Smooth muscle cell (in vitro differentiated cells): ENCODE data around the gene EFCAB14. TPM values are rescaled to one million over a fixed set of nuclear protein-coding genes. Genes with fewer than 3 reads are reported as not detected.

ENCODE experiments used
- DNase-seq: peaks from one replicate; lab custom pipeline; 2025; ENCODE audit not compliant: unreplicated experiment; lab: John Stamatoyannopoulos, UW
- H2AFZ ChIP-seq: fragments of 200-600 bp; sonication (generic); 2 replicates; pipeline ENCODE4 v1.6.0; 2016; ENCODE audit warnings: antibody characterized with exemption, low read depth, mild to moderate bottlenecking
- H3F3A ChIP-seq: fragments of 200-600 bp; sonication (generic); 2 replicates; pipeline ENCODE4 v1.6.0; 2017; ENCODE audit warnings: antibody characterized with exemption, low read depth
- H3K27ac ChIP-seq: fragments of 200-600 bp; sonication (generic); 2 replicates; pipeline ENCODE4 v1.5.1; 2016; ENCODE audit warnings: low read depth, mild to moderate bottlenecking
- H3K27me3 ChIP-seq: fragments of 200-600 bp; sonication (generic); 2 replicates; pipeline ENCODE4 v1.6.1; 2016; ENCODE audit warnings: low read depth, mild to moderate bottlenecking
- H3K36me3 ChIP-seq: fragments of 200-600 bp; sonication (generic); 2 replicates; pipeline ENCODE4 v1.5.1; 2016; ENCODE audit warnings: low read depth
- H3K4me1 ChIP-seq: fragments of 200-600 bp; sonication (generic); 2 replicates; pipeline ENCODE4 v1.5.1; 2016; ENCODE audit warnings: low read depth
- H3K4me2 ChIP-seq: fragments of 200-600 bp; sonication (generic); 2 replicates; pipeline ENCODE4 v1.6.0; 2016; ENCODE audit warnings: mild to moderate bottlenecking
- H3K4me3 ChIP-seq: fragments of 200-600 bp; sonication (generic); 2 replicates; pipeline ENCODE4 v1.5.1; 2016; ENCODE audit warnings: mild to moderate bottlenecking
- H3K79me2 ChIP-seq: fragments of 200-600 bp; sonication (generic); 2 replicates; pipeline ENCODE4 v1.6.0; 2016; ENCODE audit warnings: low read depth, mild to moderate bottlenecking
- H3K9ac ChIP-seq: fragments of 200-600 bp; sonication (generic); 2 replicates; pipeline ENCODE4 v1.6.0; 2016; ENCODE audit warnings: low read depth
- H3K9me3 ChIP-seq: fragments of 200-600 bp; sonication (generic); replicated peaks from 2 replicates; pipeline ENCODE4 v1.5.1; 2016; ENCODE audit warnings: low read depth
- H4K20me1 ChIP-seq: fragments of 200-600 bp; sonication (generic); 2 replicates; pipeline ENCODE4 v1.6.0; 2016; ENCODE audit warnings: low read depth
- CTCF ChIP-seq: fragments of 200-600 bp; sonication (generic); IDR thresholded peaks from 2 replicates; pipeline ENCODE4 v1.5.1; 2017; ENCODE audit warnings: borderline replicate concordance, mild to moderate bottlenecking, antibody characterized with exemption; ENCODE audit not compliant: insufficient read depth, poor library complexity, severe bottlenecking
- WGBS: methylation state at CpG from one replicate; pipeline ENCODE4 v1.1.7; 2016; ENCODE audit warnings: low lambda C conversion rate; 5-methylcytosine and 5-hydroxymethylcytosine counted together
- polyA plus RNA-seq: library from polyadenylated mRNA; unstranded; fragments of >200 nt; fragmentation: Nextera tagmentation; extraction: Ambion mirVana; gene quantifications from 2 replicates; pipeline ENCODE4 v1.2.1, GENCODE V29; 2016
- total RNA-seq: library from RNA; depleted of rRNA; stranded (reverse); fragments of >200 nt; gene quantifications from 2 replicates; pipeline ENCODE4 v1.2.3, GENCODE V29; 2014

The EFCAB14 gene
- total and polyA plus RNA-seq, 2 experiments from 2014 or later, result 28.6 to 62.8 TPM

- H3K36me3 ChIP-seq, result no peaks in the 10 kb centered on the region
- no peak overlapping the region for H2AFZ ChIP-seq
- no peaks in the 10 kb centered on the region for H3K27me3 ChIP-seq
- no peaks in the 10 kb centered on the region for H4K20me1 ChIP-seq
- H3K27ac ChIP-seq, result no peak overlapping the region
- no peaks in the 10 kb centered on the region for H3K4me1 ChIP-seq
- no peaks in the 10 kb centered on the region for H3K9me3 ChIP-seq
- WGBS, result 74% methylated on average over 2 of the region's 2 CpGs
- H3K4me2 ChIP-seq, result no peak overlapping the region
- H3F3A ChIP-seq, result no peaks in the 10 kb centered on the region
- no peaks in the 10 kb centered on the region for H3K79me2 ChIP-seq
- TF ChIP-seq CTCF, result no peak
- H3K4me3 ChIP-seq, result no peak overlapping the region
- DNase-seq, result no peak
- no peak overlapping the region for H3K9ac ChIP-seq
Measured at GRCh38 chr1:46764402-46764801, 45.5 kb upstream of the EFCAB14 start.

- Histone ChIP-seq H3K27me3 (no peaks in the 10 kb centered on the region), H3K4me2 (no peak overlapping the region), H4K20me1 (no peaks in the 10 kb centered on the region), H3K27ac (no peak overlapping the region), H2AFZ (no peak overlapping the region), H3K79me2 (no peaks in the 10 kb centered on the region), H3K4me1 (peaks cover 8% of the 10 kb centered on the region), H3K9me3 (no peaks in the 10 kb centered on the region), H3K9ac (no peak overlapping the region), H3K4me3 (no peak overlapping the region), H3F3A (no peaks in the 10 kb centered on the region), H3K36me3 (no peaks in the 10 kb centered on the region)
- no peak for DNase-seq
- no peak for TF ChIP-seq CTCF
Measured at GRCh38 chr1:46761740-46762139, 42.8 kb upstream of the EFCAB14 start.

GRCh38 chr1:46760558-46761166 lies 41.7 kb upstream of the EFCAB14 start:
- WGBS, result 88% methylated on average over 2 of the region's 2 CpGs
- Histone ChIP-seq H3K27me3 (no peaks in the 10 kb centered on the region), H3K9ac (no peak overlapping the region), H3K9me3 (no peaks in the 10 kb centered on the region), H4K20me1 (no peaks in the 10 kb centered on the region), H3K4me3 (no peak overlapping the region), H3F3A (no peaks in the 10 kb centered on the region), H3K4me1 (peaks cover 8% of the 10 kb centered on the region), H3K4me2 (no peak overlapping the region), H2AFZ (no peak overlapping the region), H3K27ac (no peak overlapping the region), H3K79me2 (no peaks in the 10 kb centered on the region), H3K36me3 (no peaks in the 10 kb centered on the region)
- no peak for TF ChIP-seq CTCF
- no peak for DNase-seq

- no peak for TF ChIP-seq CTCF
- no peaks in the 10 kb centered on the region for H3K79me2 ChIP-seq
- H3K9ac ChIP-seq, result no peak overlapping the region
- no peak overlapping the region for H2AFZ ChIP-seq
- peak overlapping the region; percentile 79 for H3K27ac ChIP-seq
- no peaks in the 10 kb centered on the region for H3K9me3 ChIP-seq
- no peaks in the 10 kb centered on the region for H3K36me3 ChIP-seq
- no peak overlapping the region for H3K4me3 ChIP-seq
- H3K4me1 ChIP-seq, result peaks cover 8% of the 10 kb centered on the region
- H3K27me3 ChIP-seq, result no peaks in the 10 kb centered on the region
- H4K20me1 ChIP-seq, result no peaks in the 10 kb centered on the region
- H3F3A ChIP-seq, result no peaks in the 10 kb centered on the region
- no peak for DNase-seq
- H3K4me2 ChIP-seq, result peak overlapping the region; percentile 17
Measured at GRCh38 chr1:46757956-46758528, 39.1 kb upstream of the EFCAB14 start.
